ENCODE measurements around the gene TMEM209.
"Not testable (repeated sequence)": the region's sequence is repeated elsewhere in the genome, so short reads cannot be mapped to it uniquely, and the experiment has no call there.

The TMEM209 gene

DNA sequence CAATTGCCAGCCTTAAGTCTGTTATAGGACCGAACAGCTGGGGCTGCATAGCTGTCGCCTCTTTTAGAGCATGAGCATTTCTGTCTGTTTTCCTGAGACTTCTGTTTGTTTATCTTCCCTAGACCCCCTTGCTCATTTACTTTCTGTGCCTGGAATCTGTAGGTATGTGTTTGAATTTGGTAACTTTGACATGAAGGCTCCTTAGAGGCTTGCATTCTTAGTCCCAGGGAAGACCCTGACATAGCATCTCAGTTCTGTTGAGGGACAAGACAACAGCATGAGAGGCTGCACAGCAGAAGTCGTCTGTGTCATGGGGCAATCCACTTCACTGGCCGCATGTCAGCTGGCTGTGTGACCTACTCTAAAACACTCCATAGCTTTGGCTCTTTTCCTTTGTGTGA lies 76.2 kb downstream of the TMEM209 start:
- H3K79me1 ChIP-seq (ENCODE audit: low read depth, low read length) = no peaks in the 10 kb centered on the region
- no peak overlapping the region for H4K91ac ChIP-seq (ENCODE audit: low read depth, low read length, poor library complexity)
- no CpG with 5 or more reads among the region's 4 CpGs for WGBS, 2 donors (ENCODE audit: extremely low coverage in 2 of 2, insufficient read length in 2 of 2, insufficient replicate concordance in 1 of 2)
- H2AK5ac ChIP-seq (ENCODE audit: low read depth, low read length) = no peak overlapping the region
- no peak overlapping the region for H2AFZ ChIP-seq (ENCODE audit: low read length)
- no peak overlapping the region for H3K4me3 ChIP-seq (ENCODE audit: low read length in 2 of 2)
- no peak overlapping the region for H3K4ac ChIP-seq (ENCODE audit: low read length)
- DNase-seq (ENCODE audit: low spot score) = no peak
- no peak overlapping the region for H3K14ac ChIP-seq (ENCODE audit: low read length)
- no peak overlapping the region for H2BK5ac ChIP-seq (ENCODE audit: low read length)
- no peak overlapping the region for H3K9ac ChIP-seq (ENCODE audit: low read depth, low read length, poor library complexity)
- H3K4me2 ChIP-seq (ENCODE audit: insufficient read depth, low read length, poor library complexity, severe bottlenecking) = no peak overlapping the region
- peaks cover 0 to 4% of the 10 kb centered on the region in 2 donors for H3K9me3 ChIP-seq (replicated peaks in 1 of 2; ENCODE audit: control insufficient read depth in 2 of 2, insufficient read depth in 1 of 2, low read depth in 1 of 2, low read length in 2 of 2)
- H3K27ac ChIP-seq (replicated peaks; ENCODE audit: low read length) = no peak overlapping the region
- H3K36me3 ChIP-seq (replicated peaks in 1 of 2; ENCODE audit: control insufficient read depth in 2 of 2, insufficient read depth in 2 of 2, low read length in 2 of 2) = peaks cover 12 to 91% of the 10 kb centered on the region in 2 donors
- H3K18ac ChIP-seq (ENCODE audit: low read length) = no peak overlapping the region
- H4K8ac ChIP-seq (ENCODE audit: low read depth, low read length) = no peak overlapping the region
- H3K4me1 ChIP-seq (ENCODE audit: control insufficient read depth in 2 of 2, insufficient read depth in 1 of 2, low read depth in 1 of 2, low read length in 2 of 2) = peaks cover 0 to 5% of the 10 kb centered on the region in 2 donors
- no peak overlapping the region for H2BK120ac ChIP-seq (ENCODE audit: low read depth, low read length)
- H3K23ac ChIP-seq (ENCODE audit: low read depth, low read length, poor library complexity) = no peak overlapping the region
- no peaks in the 10 kb centered on the region for H3K27me3 ChIP-seq (ENCODE audit: control insufficient read depth in 3 of 3, insufficient read depth in 3 of 3, low read depth in 1 of 3, low read length in 3 of 3)
- no peak overlapping the region for H2BK12ac ChIP-seq (ENCODE audit: low read length)
- H2BK15ac ChIP-seq (ENCODE audit: low read length) = no peak overlapping the region

- H4K91ac ChIP-seq (ENCODE audit: low read depth, low read length, poor library complexity) = no peak overlapping the region
- H3K4me3 ChIP-seq (ENCODE audit: low read length in 2 of 2) = no peak overlapping the region
- H3K27me3 ChIP-seq (ENCODE audit: control insufficient read depth in 3 of 3, insufficient read depth in 3 of 3, low read depth in 1 of 3, low read length in 3 of 3) = no peaks in the 10 kb centered on the region
- no peak overlapping the region for H3K14ac ChIP-seq (ENCODE audit: low read length)
- H2AFZ ChIP-seq (ENCODE audit: low read length) = no peak overlapping the region
- peaks cover 0 to 5% of the 10 kb centered on the region in 2 donors for H3K4me1 ChIP-seq (ENCODE audit: control insufficient read depth in 2 of 2, insufficient read depth in 1 of 2, low read depth in 1 of 2, low read length in 2 of 2)
- H3K23ac ChIP-seq (ENCODE audit: low read depth, low read length, poor library complexity) = no peak overlapping the region
- H3K27ac ChIP-seq (replicated peaks; ENCODE audit: low read length) = no peak overlapping the region
- no peak overlapping the region for H2BK12ac ChIP-seq (ENCODE audit: low read length)
- no peak overlapping the region for H2BK120ac ChIP-seq (ENCODE audit: low read depth, low read length)
- peaks cover 0 to 4% of the 10 kb centered on the region in 2 donors for H3K9me3 ChIP-seq (replicated peaks in 1 of 2; ENCODE audit: control insufficient read depth in 2 of 2, insufficient read depth in 1 of 2, low read depth in 1 of 2, low read length in 2 of 2)
- no peak overlapping the region for H3K18ac ChIP-seq (ENCODE audit: low read length)
- DNase-seq (ENCODE audit: low spot score) = no peak
- no peaks in the 10 kb centered on the region for H3K79me1 ChIP-seq (ENCODE audit: low read depth, low read length)
- no peak overlapping the region for H4K8ac ChIP-seq (ENCODE audit: low read depth, low read length)
- no peak overlapping the region for H3K4me2 ChIP-seq (ENCODE audit: insufficient read depth, low read length, poor library complexity, severe bottlenecking)
- H3K36me3 ChIP-seq (replicated peaks in 1 of 2; ENCODE audit: control insufficient read depth in 2 of 2, insufficient read depth in 2 of 2, low read length in 2 of 2) = peaks cover 12 to 91% of the 10 kb centered on the region in 2 donors
- no peak overlapping the region for H2BK5ac ChIP-seq (ENCODE audit: low read length)
- no peak overlapping the region for H3K4ac ChIP-seq (ENCODE audit: low read length)
- H2AK5ac ChIP-seq (ENCODE audit: low read depth, low read length) = no peak overlapping the region
- H3K9ac ChIP-seq (ENCODE audit: low read depth, low read length, poor library complexity) = no peak overlapping the region
- WGBS, 2 donors (ENCODE audit: extremely low coverage in 2 of 2, insufficient read length in 2 of 2, insufficient replicate concordance in 1 of 2) = no CpG with 5 or more reads among the region's 1 CpG
- H2BK15ac ChIP-seq (ENCODE audit: low read length) = no peak overlapping the region
Observed at GRCh38 chr7:130127821-130128317, 77.3 kb downstream of the TMEM209 start.

DNA sequence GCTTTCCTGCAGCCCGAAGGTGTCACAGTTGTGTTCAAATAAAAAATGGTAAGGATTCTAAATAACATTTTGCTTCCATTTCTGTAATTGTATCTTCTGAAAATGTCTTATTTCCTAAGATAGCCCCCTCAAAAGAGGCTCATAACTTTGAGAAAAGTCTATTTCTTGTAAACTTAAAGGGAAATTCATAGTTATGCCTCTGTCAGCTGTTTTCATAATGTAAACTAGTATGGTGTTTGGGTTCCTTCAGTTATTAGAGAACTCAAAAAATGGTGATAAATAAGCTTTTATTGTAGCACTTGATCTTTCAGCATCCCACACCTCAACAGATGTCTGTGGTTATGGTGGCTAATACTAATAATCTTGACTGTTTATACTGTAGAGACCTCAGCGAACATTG lies 77.8 kb downstream of the TMEM209 start:
- H3K4me1 ChIP-seq (ENCODE audit: control insufficient read depth in 2 of 2, insufficient read depth in 1 of 2, low read depth in 1 of 2, low read length in 2 of 2) = peaks cover 0 to 5% of the 10 kb centered on the region in 2 donors
- peaks cover 0 to 4% of the 10 kb centered on the region in 2 donors for H3K9me3 ChIP-seq (replicated peaks in 1 of 2; ENCODE audit: control insufficient read depth in 2 of 2, insufficient read depth in 1 of 2, low read depth in 1 of 2, low read length in 2 of 2)
- no peak overlapping the region for H2AFZ ChIP-seq (ENCODE audit: low read length)
- WGBS, 2 donors (ENCODE audit: extremely low coverage in 2 of 2, insufficient read length in 2 of 2, insufficient replicate concordance in 1 of 2) = no CpG with 5 or more reads among the region's 2 CpGs
- no peak overlapping the region for H3K4ac ChIP-seq (ENCODE audit: low read length)
- no peak overlapping the region for H3K18ac ChIP-seq (ENCODE audit: low read length)
- H3K23ac ChIP-seq (ENCODE audit: low read depth, low read length, poor library complexity) = no peak overlapping the region
- H3K4me2 ChIP-seq (ENCODE audit: insufficient read depth, low read length, poor library complexity, severe bottlenecking) = no peak overlapping the region
- H2BK5ac ChIP-seq (ENCODE audit: low read length) = no peak overlapping the region
- H3K4me3 ChIP-seq (ENCODE audit: low read length in 2 of 2) = no peak overlapping the region
- no peaks in the 10 kb centered on the region for H3K79me1 ChIP-seq (ENCODE audit: low read depth, low read length)
- H4K91ac ChIP-seq (ENCODE audit: low read depth, low read length, poor library complexity) = no peak overlapping the region
- H4K8ac ChIP-seq (ENCODE audit: low read depth, low read length) = no peak overlapping the region
- no peak overlapping the region for H3K14ac ChIP-seq (ENCODE audit: low read length)
- H2BK120ac ChIP-seq (ENCODE audit: low read depth, low read length) = no peak overlapping the region
- no peak overlapping the region for H3K9ac ChIP-seq (ENCODE audit: low read depth, low read length, poor library complexity)
- H3K27ac ChIP-seq (replicated peaks; ENCODE audit: low read length) = no peak overlapping the region
- no peak for DNase-seq (ENCODE audit: low spot score)
- H2AK5ac ChIP-seq (ENCODE audit: low read depth, low read length) = no peak overlapping the region
- peaks cover 16 to 91% of the 10 kb centered on the region in 2 donors for H3K36me3 ChIP-seq (replicated peaks in 1 of 2; ENCODE audit: control insufficient read depth in 2 of 2, insufficient read depth in 2 of 2, low read length in 2 of 2)
- H2BK12ac ChIP-seq (ENCODE audit: low read length) = no peak overlapping the region
- no peaks in the 10 kb centered on the region for H3K27me3 ChIP-seq (ENCODE audit: control insufficient read depth in 3 of 3, insufficient read depth in 3 of 3, low read depth in 1 of 3, low read length in 3 of 3)
- H2BK15ac ChIP-seq (ENCODE audit: low read length) = no peak overlapping the region

- not testable (repeated sequence) for H4K8ac ChIP-seq (ENCODE audit: low read depth, low read length); H2BK12ac ChIP-seq (ENCODE audit: low read length); H3K79me1 ChIP-seq (ENCODE audit: low read depth, low read length); H2BK15ac ChIP-seq (ENCODE audit: low read length); H3K18ac ChIP-seq (ENCODE audit: low read length); H3K4me1 ChIP-seq (ENCODE audit: control insufficient read depth in 2 of 2, insufficient read depth in 1 of 2, low read depth in 1 of 2, low read length in 2 of 2); H2BK5ac ChIP-seq (ENCODE audit: low read length); H3K4me3 ChIP-seq (ENCODE audit: low read length in 2 of 2); H3K14ac ChIP-seq (ENCODE audit: low read length); H3K4ac ChIP-seq (ENCODE audit: low read length); H2AFZ ChIP-seq (ENCODE audit: low read length); H4K91ac ChIP-seq (ENCODE audit: low read depth, low read length, poor library complexity); H3K4me2 ChIP-seq (ENCODE audit: insufficient read depth, low read length, poor library complexity, severe bottlenecking); DNase-seq (ENCODE audit: low spot score); H3K9me3 ChIP-seq (replicated peaks in 1 of 2; ENCODE audit: control insufficient read depth in 2 of 2, insufficient read depth in 1 of 2, low read depth in 1 of 2, low read length in 2 of 2); H3K23ac ChIP-seq (ENCODE audit: low read depth, low read length, poor library complexity); H3K9ac ChIP-seq (ENCODE audit: low read depth, low read length, poor library complexity); H2BK120ac ChIP-seq (ENCODE audit: low read depth, low read length); H2AK5ac ChIP-seq (ENCODE audit: low read depth, low read length); H3K27ac ChIP-seq (replicated peaks; ENCODE audit: low read length); H3K27me3 ChIP-seq (ENCODE audit: control insufficient read depth in 3 of 3, insufficient read depth in 3 of 3, low read depth in 1 of 3, low read length in 3 of 3)
- peaks cover 18 to 91% of the 10 kb centered on the region in 2 donors for H3K36me3 ChIP-seq (replicated peaks in 1 of 2; ENCODE audit: control insufficient read depth in 2 of 2, insufficient read depth in 2 of 2, low read length in 2 of 2)
- WGBS, 2 donors (ENCODE audit: extremely low coverage in 2 of 2, insufficient read length in 2 of 2, insufficient replicate concordance in 1 of 2) = no CpG with 5 or more reads among the region's 3 CpGs
Observed at GRCh38 chr7:130126840-130127239, 78.4 kb downstream of the TMEM209 start.

All from neuronal stem cell (in vitro differentiated cells).